Small intestine (tissue), 7 donors: ENCODE results near the gene SWAP70. TPM values are rescaled to one million over a fixed set of nuclear protein-coding genes. Genes with fewer than 3 reads are reported as not detected.

ENCODE experiments used
- DNase-seq, 2 donors: peaks; one replicate each; pipeline versions ENCODE4 v3.0.0 to v3.0.0-alpha.2; 2013
- FAIRE-seq: peaks from 2 replicates; lab custom pipeline; 2012; peaks lifted over from hg19 to GRCh38; lab: Jason Lieb, UNC
- H3K27ac ChIP-seq, 3 donors: one replicate each; pipeline ENCODE4 v1.5.1; 2013; ENCODE audit warnings: low read length in 2 of 3, mild to moderate bottlenecking in 2 of 3, control low read depth in 1 of 3, inconsistent platforms in 1 of 3, low read depth in 1 of 3, moderate library complexity in 1 of 3
- H3K27me3 ChIP-seq, 3 donors: one replicate each; pipeline ENCODE4 v1.6.1; 2013; ENCODE audit warnings: low read length in 3 of 3, inconsistent platforms in 1 of 3; ENCODE audit not compliant: control insufficient read depth in 3 of 3, insufficient read depth in 3 of 3
- H3K36me3 ChIP-seq, 3 donors: one replicate each; pipeline ENCODE4 v1.6.1; 2013; ENCODE audit warnings: low read length in 3 of 3, inconsistent platforms in 1 of 3, low read depth in 1 of 3, mild to moderate bottlenecking in 1 of 3, moderate library complexity in 1 of 3; ENCODE audit not compliant: control insufficient read depth in 3 of 3, insufficient read depth in 2 of 3
- H3K4me1 ChIP-seq, 3 donors: one replicate each; pipeline ENCODE4 v1.6.1; 2013; ENCODE audit warnings: low read length in 2 of 3, inconsistent platforms in 1 of 3, low read depth in 1 of 3, mild to moderate bottlenecking in 1 of 3, moderate library complexity in 1 of 3; ENCODE audit not compliant: control insufficient read depth in 3 of 3, insufficient read depth in 2 of 3
- H3K4me3 ChIP-seq, 3 donors: one replicate each; pipeline ENCODE4 v1.5.1; 2013; ENCODE audit warnings: low read length in 3 of 3, control low read depth in 1 of 3, inconsistent platforms in 1 of 3, low read depth in 1 of 3, mild to moderate bottlenecking in 1 of 3, moderate library complexity in 1 of 3
- H3K9me3 ChIP-seq, 2 donors: one replicate each; pipeline ENCODE4 v1.6.1; 2013; ENCODE audit warnings: low read depth in 1 of 2, low read length in 1 of 2; ENCODE audit not compliant: control insufficient read depth in 2 of 2, insufficient read depth in 1 of 2
- WGBS, 3 donors: extraction: QIAGEN DNeasy Blood & Tissue Kit; methylation state at CpG; one replicate each; pipeline ENCODE4 v1.1.7; 2013; 5-methylcytosine and 5-hydroxymethylcytosine counted together
- polyA plus RNA-seq, 4 donors: library from polyadenylated mRNA; stranded (reverse) in 3 of 4; unstranded in 1 of 4; fragments of 200-250 nt in 3 of 4; fragments of 120-200 nt in 1 of 4; gene quantifications; one replicate each; pipeline versions ENCODE4 v1.2.1 to v1.2.3, GENCODE V29; 2013
- donor health status: healthy with polysubstance abuse.
- donor health status: control.
- donor health status: control.
- donor health status: Bipolar disorder and iron deficiency.
- donor health status: healthy.

Gene SWAP70
- polyA plus RNA-seq, 4 donors, result 12.2 to 20.0 (median 12.6) TPM

DNA sequence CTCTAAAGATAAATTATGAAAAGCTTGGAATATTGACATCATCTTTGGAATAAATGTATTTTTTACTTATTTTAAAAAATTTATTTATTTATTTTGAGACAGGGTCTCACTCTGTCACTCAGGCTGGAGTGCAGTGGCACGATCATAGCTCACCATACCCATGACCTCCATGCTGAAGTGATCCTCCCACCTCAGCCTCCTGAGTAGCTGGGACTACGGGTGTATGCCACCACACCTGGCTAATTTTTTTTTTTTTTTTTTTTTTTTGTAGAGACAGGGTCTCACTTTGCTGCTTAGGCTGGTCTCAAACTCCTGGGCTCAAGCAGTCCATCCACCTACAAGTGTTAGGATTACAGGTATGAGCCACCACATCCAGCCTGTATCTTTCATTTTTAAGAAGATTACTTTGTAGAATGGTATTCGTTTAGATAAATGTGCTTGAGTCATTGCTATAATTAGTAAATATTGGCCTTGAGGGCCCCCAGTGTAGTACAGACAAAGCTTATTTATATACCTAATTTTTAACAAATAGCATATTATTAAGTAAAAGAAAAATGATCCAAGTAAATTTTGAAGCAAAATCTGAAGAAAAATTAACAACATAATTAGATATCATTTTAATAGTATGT lies 8.5 kb downstream of the SWAP70 start:
- FAIRE-seq (no peak), DNase-seq (no peak)
- Histone ChIP-seq H3K36me3 (peaks cover 0 to 4% (median 0%) of the 10 kb centered on the region in 3 donors), H3K4me3 (no peak overlapping the region), H3K27me3 (no peaks in the 10 kb centered on the region), H3K27ac (no peak overlapping the region), H3K9me3 (no peaks in the 10 kb centered on the region), H3K4me1 (no peaks in the 10 kb centered on the region)
- 79 to 89% (median 85%) methylated on average over 3 of the region's 3 CpGs for WGBS, 3 donors

GRCh38 chr11:9672918-9673317 lies 9.0 kb downstream of the SWAP70 start:
- whole genome bisulfite sequencing, 3 donors, result 93 to 97% (median 95%) methylated on average over 4 of the region's 4 CpGs
- Histone ChIP-seq H3K27me3 (no peaks in the 10 kb centered on the region), H3K36me3 (peaks cover 0 to 3% (median 0%) of the 10 kb centered on the region in 3 donors), H3K4me3 (no peak overlapping the region), H3K27ac (no peak overlapping the region), H3K4me1 (no peaks in the 10 kb centered on the region), H3K9me3 (no peaks in the 10 kb centered on the region)
- FAIRE-seq (no peak), DNase-seq (no peak)

GRCh38 chr11:9675691-9676090 lies 11.8 kb downstream of the SWAP70 start:
- no peaks in the 10 kb centered on the region for H3K4me1 ChIP-seq
- DNase-seq (no peak), FAIRE-seq (no peak)
- peaks cover 0 to 3% (median 0%) of the 10 kb centered on the region in 3 donors for H3K36me3 ChIP-seq
- 53 to 69% (median 61%) methylated on average over 3 of the region's 3 CpGs for WGBS, 3 donors
- no peaks in the 10 kb centered on the region for H3K27me3 ChIP-seq
- H3K4me3 ChIP-seq, result no peak overlapping the region
- no peak overlapping the region for H3K27ac ChIP-seq
- peaks cover 0 to under 1% of the 10 kb centered on the region in 2 donors for H3K9me3 ChIP-seq

GRCh38 chr11:9677951-9678350 lies 14.1 kb downstream of the SWAP70 start:
- peaks cover 0 to 3% (median 0%) of the 10 kb centered on the region in 3 donors for H3K4me1 ChIP-seq
- H3K36me3 ChIP-seq, result peaks cover 0 to 1% (median 0%) of the 10 kb centered on the region in 3 donors
- peaks cover 0 to 4% of the 10 kb centered on the region in 2 donors for H3K9me3 ChIP-seq
- no peak overlapping the region for H3K4me3 ChIP-seq
- DNase-seq (no peak), FAIRE-seq (no peak)
- H3K27me3 ChIP-seq, result no peaks in the 10 kb centered on the region
- H3K27ac ChIP-seq, result no peak overlapping the region

GRCh38 chr11:9678576-9678975 lies 14.7 kb downstream of the SWAP70 start:
- H3K4me3 ChIP-seq, result no peak overlapping the region
- FAIRE-seq (no peak), DNase-seq (no peak)
- no peaks in the 10 kb centered on the region for H3K36me3 ChIP-seq
- no peaks in the 10 kb centered on the region for H3K27me3 ChIP-seq
- H3K9me3 ChIP-seq, result peaks cover 0 to 4% of the 10 kb centered on the region in 2 donors
- 86 to 89% (median 89%) methylated on average over 4 of the region's 4 CpGs for WGBS, 3 donors
- H3K27ac ChIP-seq, result no peak overlapping the region
- H3K4me1 ChIP-seq, result peaks cover 0 to 3% (median 0%) of the 10 kb centered on the region in 3 donors

DNA sequence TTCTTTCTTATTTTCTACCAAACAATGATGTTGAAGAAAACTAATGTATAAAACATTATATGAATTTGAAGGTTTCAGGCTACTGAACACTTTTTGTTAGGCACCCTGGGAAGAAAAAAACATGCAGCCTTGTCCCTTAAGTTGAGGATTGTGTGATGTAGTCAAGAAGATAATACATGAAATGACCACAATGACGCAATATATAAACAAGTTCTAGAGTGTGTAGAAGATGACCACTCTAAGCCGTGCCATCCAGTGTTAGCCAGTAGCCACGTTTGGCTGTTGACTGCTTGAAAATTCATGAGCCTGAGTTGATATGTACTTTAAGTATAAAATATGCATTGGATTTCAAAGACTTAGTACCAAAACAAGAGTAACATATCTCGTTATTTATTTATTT lies 16.2 kb downstream of the SWAP70 start:
- Histone ChIP-seq H3K9me3 (peaks cover 0 to 4% of the 10 kb centered on the region in 2 donors), H3K27me3 (no peaks in the 10 kb centered on the region), H3K27ac (no peak overlapping the region), H3K4me1 (peaks cover 0 to 3% (median 0%) of the 10 kb centered on the region in 3 donors), H3K4me3 (no peak overlapping the region), H3K36me3 (peaks cover 0 to 3% (median 0%) of the 10 kb centered on the region in 3 donors)
- DNase-seq, result no peak
- 88 to 91% (median 89%) methylated on average over 4 of the region's 4 CpGs for WGBS, 3 donors
- FAIRE-seq, result no peak

DNA sequence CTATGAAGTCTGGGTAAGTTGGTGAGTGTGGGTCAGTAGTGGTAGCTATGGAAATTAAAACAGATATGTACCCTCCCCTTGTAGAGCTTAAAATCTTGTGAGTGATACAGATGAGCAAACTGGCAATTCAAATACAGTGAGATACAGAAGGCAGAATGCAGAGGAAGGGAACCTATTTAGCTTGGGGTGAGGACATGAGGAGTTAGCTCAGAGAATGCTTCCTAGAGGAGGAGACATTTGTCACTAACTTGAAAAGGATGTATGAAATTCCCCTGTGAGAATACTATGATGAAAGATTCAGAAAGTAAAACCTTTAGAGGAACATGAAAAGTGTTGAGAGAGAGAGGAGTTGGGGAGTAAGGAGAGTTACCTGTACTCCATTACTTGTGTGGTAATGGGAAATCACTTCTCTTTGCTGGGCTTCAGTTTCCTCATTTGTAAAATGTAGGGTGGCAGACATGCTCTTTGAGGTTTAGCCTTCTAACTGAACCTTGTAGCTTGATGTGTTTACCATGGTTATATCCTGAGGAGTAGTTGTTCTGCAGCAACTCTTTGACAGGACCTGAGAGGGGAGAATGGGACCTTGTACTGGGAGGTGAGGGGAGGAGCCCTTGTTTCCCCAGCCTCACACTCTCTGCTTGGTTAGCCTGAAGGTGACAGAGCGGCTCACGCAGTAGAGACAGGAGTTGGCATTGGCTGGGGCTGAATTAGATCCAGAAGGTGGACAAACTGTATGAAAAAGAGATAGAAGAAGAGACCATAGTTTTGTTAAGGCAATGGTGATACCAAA lies 17.9 kb downstream of the SWAP70 start:
- FAIRE-seq, result no peak
- 51 to 71% (median 55%) methylated on average over 2 of the region's 2 CpGs for WGBS, 3 donors

DNA sequence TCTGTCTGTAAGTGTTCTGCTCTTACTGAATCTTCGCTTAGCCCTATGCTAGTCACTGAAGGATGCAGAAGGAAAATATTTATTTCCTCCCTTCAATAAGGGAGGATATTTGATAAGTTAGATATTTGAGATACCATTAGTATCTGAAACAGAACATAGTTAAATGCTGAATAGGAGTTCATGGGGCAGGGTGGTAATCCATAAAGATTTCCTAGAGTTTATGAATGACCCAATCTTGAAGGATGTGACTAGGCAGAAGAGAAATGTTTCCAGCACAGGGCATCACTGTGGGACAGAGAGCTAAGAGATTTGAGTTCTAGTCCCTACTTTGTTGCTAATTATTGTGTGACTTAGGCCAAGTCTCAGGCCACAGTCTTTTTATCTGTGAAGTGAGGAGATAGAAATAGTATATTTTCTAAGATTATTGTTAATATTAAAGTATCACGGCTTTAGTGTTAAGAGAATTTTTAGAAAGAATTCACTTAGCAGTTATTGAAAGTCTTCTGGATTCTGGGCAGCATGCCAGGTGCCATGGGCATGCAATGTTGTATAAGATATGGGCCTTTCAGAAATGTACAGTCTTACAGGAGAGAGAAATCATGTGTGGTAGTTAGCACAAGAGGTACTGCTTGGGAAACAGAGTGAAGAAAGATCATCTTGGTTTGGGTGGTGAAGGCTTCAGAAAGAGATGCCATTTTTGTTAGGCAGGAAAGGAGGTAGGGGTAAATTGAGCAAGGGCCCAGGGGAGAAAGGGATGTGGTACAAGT lies 24.0 kb downstream of the SWAP70 start:
- H3K27ac ChIP-seq, result peak overlapping the region in 1 of 3 donors; percentile 76
- DNase-seq (no peak), FAIRE-seq (no peak)
- H3K4me3 ChIP-seq, result no peak overlapping the region
- no peaks in the 10 kb centered on the region for H3K27me3 ChIP-seq
- peaks cover 0 to 13% (median 0%) of the 10 kb centered on the region in 3 donors for H3K4me1 ChIP-seq
- 83 to 85% (median 83%) methylated on average over 2 of the region's 2 CpGs for WGBS, 3 donors
- no peaks in the 10 kb centered on the region for H3K9me3 ChIP-seq
- H3K36me3 ChIP-seq, result peaks cover 0 to 9% (median 0%) of the 10 kb centered on the region in 3 donors

More for the DNA sequence above, 17.9 kb downstream of the SWAP70 start:
- peak; percentile 49 to 73 for DNase-seq
- Histone ChIP-seq H3K9me3 (peaks cover 0 to 4% of the 10 kb centered on the region in 2 donors), H3K36me3 (peaks cover 0 to 6% (median 0%) of the 10 kb centered on the region in 3 donors), H3K4me3 (no peak overlapping the region), H3K27ac (peak overlapping the region in 1 of 3 donors; percentile 16), H3K27me3 (no peaks in the 10 kb centered on the region), H3K4me1 (peaks cover 0 to 3% (median 0%) of the 10 kb centered on the region in 3 donors)
